GDM1 (cell line): ENCODE measurements around the gene PLPP4.

Source experiments
- DNase-seq: peaks from one replicate; lab custom pipeline; 2025; lab: John Stamatoyannopoulos, UW

Gene PLPP4

GRCh38 chr10:120578134-120578533, 121.1 kb downstream of the PLPP4 start:
- DNase-seq, result no peak

DNA sequence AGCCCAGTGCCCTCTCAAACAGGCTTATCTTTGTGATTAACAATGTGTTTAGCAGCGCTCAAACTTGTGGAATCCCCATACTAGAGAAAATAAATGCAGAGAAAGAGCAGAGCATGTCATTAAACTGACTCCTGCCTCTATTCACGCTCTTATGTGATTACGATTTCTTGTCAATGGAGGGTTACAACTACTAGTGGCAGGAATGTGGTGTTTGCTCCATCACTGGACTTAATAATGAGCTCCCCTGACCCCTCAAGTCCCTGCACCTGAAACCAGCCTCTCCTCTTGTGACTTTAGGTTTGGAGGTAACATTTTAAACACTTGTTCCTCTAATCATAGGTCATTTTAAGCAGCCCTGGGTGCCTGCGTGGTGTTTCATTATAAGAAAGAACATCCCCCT, 121.9 kb downstream of the PLPP4 start:
- DNase-seq, result no peak

- no peak for DNase-seq
Observed at GRCh38 chr10:120580918-120581895, 124.2 kb downstream of the PLPP4 start.

DNA sequence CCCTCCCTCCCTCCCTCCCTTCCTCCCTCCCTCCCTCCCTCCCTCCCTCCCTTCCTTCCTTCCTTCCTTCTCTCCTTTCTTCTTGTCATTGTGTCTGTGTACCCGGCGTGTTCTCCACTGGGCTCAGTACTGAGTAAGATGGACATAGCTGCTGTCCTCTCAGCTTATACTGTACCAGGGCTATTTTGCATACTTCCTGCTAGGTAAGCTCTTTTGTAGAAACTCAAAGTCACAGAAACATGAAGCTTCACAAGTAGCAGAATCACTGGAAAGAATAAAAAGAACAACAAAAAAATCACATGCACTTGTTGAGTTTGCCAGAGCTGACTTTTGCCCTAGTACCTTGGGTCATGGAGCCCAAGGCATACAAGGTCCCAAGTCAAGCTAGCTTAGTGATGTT, 125.7 kb downstream of the PLPP4 start:
- DNase-seq, result no peak

- DNase-seq, result no peak
Observed at GRCh38 chr10:120583424-120584108, 126.5 kb downstream of the PLPP4 start.

GRCh38 chr10:120584786-120585185, 127.8 kb downstream of the PLPP4 start:
- DNase-seq, result no peak

DNA sequence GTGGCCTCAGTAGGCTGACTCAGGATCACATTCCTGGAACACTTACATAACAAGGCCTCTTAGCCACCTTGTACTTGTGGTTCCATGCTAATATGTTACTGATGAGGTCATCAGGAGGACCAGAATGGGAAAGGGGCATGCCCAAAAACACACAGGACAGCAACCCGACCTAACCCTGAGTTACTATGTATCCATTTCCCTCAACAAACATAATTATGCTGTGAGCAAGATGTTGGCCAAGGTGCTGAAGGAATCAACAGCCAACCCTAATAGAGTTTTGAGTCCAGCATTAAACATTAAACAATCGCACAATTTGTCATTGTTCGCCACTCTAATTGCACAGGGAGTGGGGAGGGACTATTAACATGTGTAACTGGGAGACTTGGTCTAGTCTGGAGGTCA, 129.4 kb downstream of the PLPP4 start:
- no peak for DNase-seq

DNA sequence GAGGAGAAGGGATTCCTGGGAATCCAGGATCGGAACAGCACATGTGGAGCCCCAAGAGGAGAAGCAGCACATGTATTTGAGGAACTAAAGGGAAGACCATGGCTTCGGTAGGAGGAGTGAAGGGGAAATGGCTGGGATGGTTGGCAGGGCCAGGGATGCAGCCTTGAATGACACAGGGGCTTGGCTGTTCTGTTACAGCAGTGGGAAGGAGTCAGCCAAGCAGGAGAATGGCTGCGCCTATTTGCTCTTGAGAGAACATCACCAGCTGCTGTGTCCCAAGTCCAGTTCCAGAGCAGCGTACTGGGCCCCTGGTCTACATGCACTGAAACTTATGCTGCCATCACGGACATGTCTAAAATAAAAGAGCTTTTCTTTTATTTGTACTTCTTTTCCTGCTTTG, 130.0 kb downstream of the PLPP4 start:
- no peak for DNase-seq

- no peak for DNase-seq
Observed at GRCh38 chr10:120588311-120588710, 131.3 kb downstream of the PLPP4 start.

- DNase-seq, result no peak
Observed at GRCh38 chr10:120593693-120594092, 136.7 kb downstream of the PLPP4 start.

GRCh38 chr10:120597902-120598301, 140.9 kb downstream of the PLPP4 start:
- no peak for DNase-seq

- no peak for DNase-seq
Observed at GRCh38 chr10:120598386-120598785, 141.4 kb downstream of the PLPP4 start.

DNA sequence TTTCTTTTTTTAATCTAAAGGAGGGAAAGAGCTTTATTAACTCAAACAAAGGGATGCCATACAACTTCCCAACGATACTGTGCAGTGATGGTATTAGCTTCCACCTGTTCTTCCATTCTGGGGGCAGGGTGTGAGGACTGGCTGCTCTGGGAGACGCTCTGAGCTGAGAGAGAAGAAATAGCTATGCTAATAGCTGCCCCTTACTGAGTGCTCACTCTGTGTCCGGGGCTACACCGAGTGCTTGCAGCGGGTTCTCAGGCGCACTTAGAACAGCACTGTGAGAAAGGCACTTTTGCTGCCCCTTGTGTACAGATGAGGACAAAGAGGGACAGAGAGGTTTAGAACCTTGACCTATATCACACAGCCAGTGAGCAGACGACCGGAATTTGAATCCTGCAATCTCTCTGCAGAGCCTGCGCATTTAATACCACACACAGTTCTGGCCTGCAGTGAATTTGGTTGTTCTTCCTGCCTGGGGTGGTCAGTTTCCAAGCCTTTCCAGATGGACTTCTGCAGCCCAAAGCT, 142.2 kb downstream of the PLPP4 start:
- no peak for DNase-seq

GRCh38 chr10:120600871-120601649, 144.0 kb downstream of the PLPP4 start:
- DNase-seq, result no peak

- no peak for DNase-seq
Observed at GRCh38 chr10:120601999-120602398, 145.0 kb downstream of the PLPP4 start.

DNA sequence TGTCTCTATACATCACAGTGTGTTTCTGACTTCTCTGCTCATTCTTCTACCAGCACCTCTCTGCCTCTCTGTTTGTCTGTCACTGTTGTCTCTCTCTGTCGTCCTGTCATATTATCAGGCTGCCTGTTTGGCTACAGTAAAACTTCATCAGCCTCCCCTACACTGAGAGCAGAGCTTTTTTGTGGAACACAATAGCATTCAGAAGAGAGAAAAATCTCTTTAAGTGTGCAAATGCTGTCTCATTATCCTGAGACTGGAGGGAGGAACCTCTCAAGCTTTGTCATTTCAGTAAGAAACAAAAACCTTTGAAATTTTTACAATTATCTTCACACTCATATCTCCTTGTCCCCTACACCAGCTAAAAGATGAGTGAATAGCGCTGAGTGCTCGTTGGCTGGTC, 148.4 kb downstream of the PLPP4 start:
- no peak for DNase-seq

GRCh38 chr10:120606051-120606764, 149.2 kb downstream of the PLPP4 start:
- DNase-seq, result no peak

GRCh38 chr10:120607016-120607709, 150.1 kb downstream of the PLPP4 start:
- no peak for DNase-seq

- DNase-seq, result no peak
Observed at GRCh38 chr10:120607710-120608703, 151.0 kb downstream of the PLPP4 start.

GRCh38 chr10:120609006-120609405, 152.0 kb downstream of the PLPP4 start:
- DNase-seq, result no peak
